CMK (cell line): ENCODE data around the gene ADGRE1.

ENCODE experiments used
- DNase-seq: peaks from one replicate; pipeline ENCODE4 v3.0.0-alpha.2; 2010; ENCODE audit warnings: low read depth

ADGRE1 gene

GRCh38 chr19:6877766-6878165, 9.6 kb upstream of the ADGRE1 start:
- no peak for DNase-seq

GRCh38 chr19:6886277-6886897, 992 bp upstream of the ADGRE1 start:
- DNase-seq = no peak

- DNase-seq = no peak
Observed at GRCh38 chr19:6888967-6889366, 1.6 kb downstream of the ADGRE1 start.

GRCh38 chr19:6890401-6890913, 3.1 kb downstream of the ADGRE1 start:
- no peak for DNase-seq

- DNase-seq = no peak
Observed at GRCh38 chr19:6890938-6891337, 3.6 kb downstream of the ADGRE1 start.

- peak; percentile 68 for DNase-seq
Observed at GRCh38 chr19:6891761-6892385, 4.5 kb downstream of the ADGRE1 start.

- no peak for DNase-seq
Observed at GRCh38 chr19:6894313-6894712, 6.9 kb downstream of the ADGRE1 start.

GRCh38 chr19:6903446-6903845, 16.1 kb downstream of the ADGRE1 start:
- no peak for DNase-seq

- no peak for DNase-seq
Observed at GRCh38 chr19:6906559-6907060, 19.2 kb downstream of the ADGRE1 start.

GRCh38 chr19:6911523-6911922, 24.1 kb downstream of the ADGRE1 start:
- no peak for DNase-seq

- no peak for DNase-seq
Observed at GRCh38 chr19:6914321-6914720, 26.9 kb downstream of the ADGRE1 start.

- no peak for DNase-seq
Observed at GRCh38 chr19:6916952-6917351, 29.6 kb downstream of the ADGRE1 start.

- DNase-seq = peak; percentile 39
Observed at GRCh38 chr19:6925386-6925785, 38.0 kb downstream of the ADGRE1 start.

GRCh38 chr19:6925801-6926751, 38.7 kb downstream of the ADGRE1 start:
- DNase-seq = no peak

- DNase-seq = no peak
Observed at GRCh38 chr19:6930190-6930589, 42.8 kb downstream of the ADGRE1 start.

- DNase-seq = no peak
Observed at GRCh38 chr19:6935069-6935468, 47.7 kb downstream of the ADGRE1 start.

- no peak for DNase-seq
Observed at GRCh38 chr19:6935618-6936017, 48.2 kb downstream of the ADGRE1 start.

- DNase-seq = no peak
Observed at GRCh38 chr19:6945733-6946132, 58.4 kb downstream of the ADGRE1 start.

- no peak for DNase-seq
Observed at GRCh38 chr19:6947745-6948144, 60.4 kb downstream of the ADGRE1 start.

- no peak for DNase-seq
Observed at GRCh38 chr19:6948884-6949283, 61.5 kb downstream of the ADGRE1 start.

- DNase-seq = no peak
Observed at GRCh38 chr19:6952956-6953355, 65.6 kb downstream of the ADGRE1 start.

- no peak for DNase-seq
Observed at GRCh38 chr19:6955082-6955481, 67.7 kb downstream of the ADGRE1 start.

- no peak for DNase-seq
Observed at GRCh38 chr19:6956573-6956972, 69.2 kb downstream of the ADGRE1 start.
